Liver (tissue), 9 donors: ENCODE measurements around the gene PNPLA3. TPM values are rescaled to one million over a fixed set of nuclear protein-coding genes. Genes with fewer than 3 reads are reported as not detected.

Experiments
- DNase-seq: peaks from one replicate; pipeline ENCODE4 v3.0.0-alpha.2; 2017; ENCODE audit warnings: low spot score
- H3K27ac ChIP-seq, 2 donors: one replicate each; pipeline ENCODE4 v1.7.0; 2013; ENCODE audit warnings: inconsistent platforms in 2 of 2, low read length in 2 of 2, control low read depth in 1 of 2, low read depth in 1 of 2, mild to moderate bottlenecking in 1 of 2
- H3K27me3 ChIP-seq, 4 donors: one replicate each; pipeline versions ENCODE4 v1.6.1 to v1.7.0; 2013; ENCODE audit warnings: low read length in 3 of 4, inconsistent platforms in 1 of 4, mild to moderate bottlenecking in 1 of 4, moderate library complexity in 1 of 4; ENCODE audit not compliant: control insufficient read depth in 4 of 4, insufficient read depth in 4 of 4
- H3K36me3 ChIP-seq, 4 donors: one replicate each; pipeline versions ENCODE4 v1.6.1 to v1.7.0; 2013; ENCODE audit warnings: low read length in 3 of 4, mild to moderate bottlenecking in 3 of 4, low read depth in 1 of 4, moderate library complexity in 1 of 4; ENCODE audit not compliant: control insufficient read depth in 4 of 4, insufficient read depth in 3 of 4
- H3K4me1 ChIP-seq, 4 donors: one replicate each; pipeline versions ENCODE4 v1.6.1 to v1.7.0; 2013; ENCODE audit warnings: low read length in 3 of 4, mild to moderate bottlenecking in 3 of 4, moderate library complexity in 1 of 4; ENCODE audit not compliant: control insufficient read depth in 4 of 4, insufficient read depth in 4 of 4
- H3K4me3 ChIP-seq, 3 donors: one replicate each; pipeline versions ENCODE4 v1.6.1 to v1.7.0; 2013; ENCODE audit warnings: low read length in 3 of 3, control low read depth in 1 of 3, low read depth in 1 of 3, mild to moderate bottlenecking in 1 of 3
- H3K9ac ChIP-seq, 2 donors: one replicate each; pipeline ENCODE4 v1.7.0; 2013; ENCODE audit warnings: low read length in 2 of 2, mild to moderate bottlenecking in 2 of 2, moderate library complexity in 2 of 2, control low read depth in 1 of 2, low read depth in 1 of 2
- H3K9me3 ChIP-seq, 4 donors: one replicate each; pipeline versions ENCODE4 v1.6.1 to v1.7.0; 2013; ENCODE audit warnings: low read length in 3 of 4; ENCODE audit not compliant: control insufficient read depth in 4 of 4
- EGR1 ChIP-seq, 2 donors: IDR thresholded peaks; 2 replicates each; pipeline ENCODE4 v1.6.1; 2016 to 2018; ENCODE audit warnings: antibody characterized with exemption in 2 of 2, low read depth in 2 of 2
- FOXA1 ChIP-seq: IDR thresholded peaks from 2 replicates; pipeline ENCODE4 v1.6.1; 2016; ENCODE audit warnings: antibody characterized with exemption
- FOXA2 ChIP-seq: IDR thresholded peaks from 2 replicates; pipeline ENCODE4 v1.6.1; 2016; ENCODE audit warnings: antibody characterized with exemption
- GABPA ChIP-seq, 2 donors: IDR thresholded peaks in 1 of 2; conservative IDR thresholded peaks in 1 of 2; 2 replicates each; pipeline ENCODE4 v1.6.1; 2016; ENCODE audit warnings: antibody characterized with exemption in 2 of 2, mild to moderate bottlenecking in 1 of 2, moderate library complexity in 1 of 2
- HNF4A ChIP-seq, 2 donors: conservative IDR thresholded peaks; 2 replicates each; pipeline ENCODE4 v1.6.1; 2016; ENCODE audit warnings: antibody characterized with exemption in 2 of 2, mild to moderate bottlenecking in 2 of 2
- HNF4G ChIP-seq: IDR thresholded peaks from 2 replicates; pipeline ENCODE4 v1.6.1; 2016; ENCODE audit warnings: antibody characterized with exemption
- JUND ChIP-seq, 2 donors: IDR thresholded peaks; 2 replicates each; pipeline ENCODE4 v1.6.1; 2016; ENCODE audit warnings: antibody characterized with exemption in 2 of 2
- MAX ChIP-seq: IDR thresholded peaks from 2 replicates; pipeline ENCODE4 v1.6.1; 2016; ENCODE audit warnings: antibody characterized with exemption
- NR2F2 ChIP-seq: IDR thresholded peaks from 2 replicates; pipeline ENCODE4 v1.6.1; 2016; ENCODE audit warnings: antibody characterized with exemption
- RAD21 ChIP-seq, 2 donors: IDR thresholded peaks; 2 replicates each; pipeline ENCODE4 v1.6.1; 2016; ENCODE audit warnings: antibody characterized with exemption in 2 of 2, mild to moderate bottlenecking in 2 of 2
- REST ChIP-seq: IDR thresholded peaks from 2 replicates; pipeline ENCODE4 v1.6.1; 2016; ENCODE audit warnings: antibody characterized with exemption, mild to moderate bottlenecking
- RXRA ChIP-seq, 2 donors: IDR thresholded peaks; 2 replicates each; pipeline ENCODE4 v1.6.1; 2017 to 2018; ENCODE audit warnings: antibody characterized with exemption in 2 of 2, mild to moderate bottlenecking in 1 of 2
- SP1 ChIP-seq: IDR thresholded peaks from 2 replicates; pipeline ENCODE4 v1.6.1; 2018; ENCODE audit warnings: antibody characterized with exemption, mild to moderate bottlenecking
- TAF1 ChIP-seq: conservative IDR thresholded peaks from 2 replicates; pipeline ENCODE4 v1.6.1; 2016; ENCODE audit warnings: antibody characterized with exemption, mild to moderate bottlenecking
- YY1 ChIP-seq: IDR thresholded peaks from 2 replicates; pipeline ENCODE4 v1.6.1; 2016; ENCODE audit warnings: antibody characterized with exemption, mild to moderate bottlenecking
- ZBTB33 ChIP-seq: IDR thresholded peaks from 2 replicates; pipeline ENCODE4 v1.6.1; 2016; ENCODE audit warnings: antibody characterized with exemption
- WGBS: extraction: QIAGEN DNeasy Blood & Tissue Kit; methylation state at CpG from one replicate; pipeline ENCODE4 v1.1.7; 2013; 5-methylcytosine and 5-hydroxymethylcytosine counted together
- polyA plus RNA-seq, 2 donors: library from polyadenylated mRNA; stranded (reverse) in 1 of 2; unstranded in 1 of 2; fragments of 200-250 nt in 1 of 2; fragments of >200 nt in 1 of 2; fragmentation: Nextera tagmentation in 1 of 2; extraction: Ambion mirVana in 1 of 2; gene quantifications; one replicate each; pipeline versions ENCODE4 v1.2.1 to v1.2.3, GENCODE V29; 2013 to 2015
- total RNA-seq, 2 donors: library from RNA; depleted of rRNA; stranded (reverse); fragments of >200 nt; gene quantifications; one replicate each; pipeline ENCODE4 v1.2.3, GENCODE V29; 2014
- TF ChIP-seq, protein P1 (sequence below): fragments of 150-350 bp; IDR thresholded peaks from 2 replicates; pipeline ENCODE4 v1.5.1; 2017; ENCODE audit warnings: improper control_type of control experiment, low read depth, low read length; ENCODE audit not compliant: missing input control
- TF ChIP-seq, protein P2 (sequence below): IDR thresholded peaks from 2 replicates; pipeline ENCODE4 v1.6.1; 2016; ENCODE audit warnings: antibody characterized with exemption
- donor health status: healthy.
- donor health status: healthy.
- donor health status: healthy.
- donor health status: healthy.
- donor health status: healthy.

The PNPLA3 gene
- total and polyA plus RNA-seq, 4 donors, result 15.9 to 59.1 (median 24.8) TPM

DNA sequence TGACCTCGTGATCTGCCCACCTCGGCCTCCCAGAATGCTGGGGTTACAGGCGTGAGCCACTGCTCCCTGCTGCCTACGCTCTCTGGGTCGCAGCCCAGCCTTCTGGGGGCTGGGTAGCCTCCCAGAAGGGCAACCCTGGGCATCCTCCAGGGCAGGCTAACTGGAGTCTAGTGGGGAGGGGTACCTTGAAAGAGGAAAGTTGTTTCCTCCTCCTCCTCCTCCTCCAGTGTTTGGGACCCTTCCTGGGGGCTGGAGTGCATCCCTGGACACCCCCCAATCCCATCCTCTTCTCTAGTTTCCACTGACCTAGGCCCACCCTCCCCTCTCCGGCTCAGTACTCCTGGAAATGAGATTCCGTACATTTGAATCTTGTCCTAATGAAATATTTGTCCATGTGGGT, 1.3 kb downstream of the PNPLA3 start:
- 31% methylated on average over 7 of the region's 7 CpGs for WGBS
- no peak for TF ChIP-seq JUND (IDR thresholded peaks at IDR 0.05)
- no peak for TF ChIP-seq MAX
- no peak for TF ChIP-seq FOXA2
- no peak for TF ChIP-seq TAF1
- no peak for TF ChIP-seq YY1
- no peak for TF ChIP-seq REST
- no peak for TF ChIP-seq HNF4A (conservative IDR thresholded peaks at IDR 0.05)
- no peak for TF ChIP-seq HNF4G
- Histone ChIP-seq H3K4me3 (peak overlapping the region; percentile 46 to 85 (median 77)), H3K9ac (peak overlapping the region; percentile 49 to 77), H3K27ac (peak overlapping the region; percentile 94 to 95), H3K4me1 (peaks cover 11 to 48% (median 42%) of the 10 kb centered on the region in 4 donors), H3K9me3 (no peaks in the 10 kb centered on the region), H3K36me3 (peaks cover 0 to 5% (median 4%) of the 10 kb centered on the region in 4 donors), H3K27me3 (no peaks in the 10 kb centered on the region)
- DNase-seq, result no peak

DNA sequence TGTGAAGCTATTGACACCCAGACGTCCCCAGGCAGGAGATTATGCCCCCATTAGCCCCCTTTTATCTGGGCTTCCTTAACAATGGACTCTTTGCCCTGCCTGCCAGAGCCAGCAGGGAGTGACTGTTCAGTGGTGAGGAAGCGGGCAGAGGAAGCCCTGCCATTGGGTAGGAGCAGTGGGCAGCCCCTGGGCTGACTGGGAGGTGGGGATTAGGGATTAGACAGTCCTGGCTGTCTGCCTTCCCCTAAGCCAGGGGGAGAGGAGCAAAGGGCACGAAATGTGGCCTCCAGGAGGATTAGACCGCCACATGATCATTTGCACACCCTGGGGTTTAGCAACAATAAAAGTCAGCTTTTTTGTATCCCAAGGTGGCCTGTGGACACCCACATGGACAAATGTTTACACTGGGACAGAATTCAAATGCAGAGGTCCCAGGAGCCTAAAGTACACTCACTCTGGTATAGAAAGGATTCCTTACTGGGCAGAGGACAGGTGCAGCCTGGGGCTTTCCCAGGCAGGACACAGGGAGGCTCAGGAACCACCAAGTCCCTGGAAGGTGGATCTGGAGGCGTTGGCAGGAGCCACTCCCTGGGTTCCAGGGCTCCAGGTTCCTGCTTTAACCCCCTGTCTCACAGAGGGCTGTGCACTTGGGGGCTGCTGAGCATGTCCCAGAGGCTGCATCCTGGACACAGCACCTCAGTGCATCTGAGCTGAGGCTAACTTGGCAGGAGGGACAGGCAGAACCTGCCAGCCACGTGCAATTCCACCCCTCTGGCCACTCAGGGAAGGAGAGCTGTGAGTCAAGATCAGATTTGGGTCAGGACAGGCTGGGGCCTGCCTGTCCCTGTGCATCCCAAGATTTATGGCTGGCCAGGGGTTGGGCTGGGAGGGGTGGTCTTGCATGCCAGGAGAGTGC, 2.1 kb downstream of the PNPLA3 start:
- H3K27ac ChIP-seq, result peak overlapping the region; percentile 94 to 95
- H3K27me3 ChIP-seq, result no peaks in the 10 kb centered on the region
- H3K36me3 ChIP-seq, result peaks cover 0 to 12% (median 9%) of the 10 kb centered on the region in 4 donors
- no peaks in the 10 kb centered on the region for H3K9me3 ChIP-seq
- H3K9ac ChIP-seq, result peak overlapping the region; percentile 49 to 77
- 21% methylated on average over 6 of the region's 6 CpGs for WGBS
- DNase-seq, result peak; percentile 63
- H3K4me3 ChIP-seq, result peak overlapping the region; percentile 46 to 85 (median 77)
- peak; percentile 92 for TF ChIP-seq FOXA1
- TF ChIP-seq REST, result peak; percentile 91
- peak in 1 of 2 donors; percentile 82 for TF ChIP-seq EGR1 (IDR thresholded peaks at IDR 0.05; ENCODE audit: low read depth in 2 of 2)
- peak; percentile 80 for TF ChIP-seq TAF1
- TF ChIP-seq ZBTB33, result peak; percentile 96
- TF ChIP-seq HNF4G, result peak; percentile 84
- TF ChIP-seq RXRA (IDR thresholded peaks at IDR 0.05), result peak; percentile 84 to 98
- peak; percentile 45 for TF ChIP-seq NR2F2
- TF ChIP-seq, protein P1, sequence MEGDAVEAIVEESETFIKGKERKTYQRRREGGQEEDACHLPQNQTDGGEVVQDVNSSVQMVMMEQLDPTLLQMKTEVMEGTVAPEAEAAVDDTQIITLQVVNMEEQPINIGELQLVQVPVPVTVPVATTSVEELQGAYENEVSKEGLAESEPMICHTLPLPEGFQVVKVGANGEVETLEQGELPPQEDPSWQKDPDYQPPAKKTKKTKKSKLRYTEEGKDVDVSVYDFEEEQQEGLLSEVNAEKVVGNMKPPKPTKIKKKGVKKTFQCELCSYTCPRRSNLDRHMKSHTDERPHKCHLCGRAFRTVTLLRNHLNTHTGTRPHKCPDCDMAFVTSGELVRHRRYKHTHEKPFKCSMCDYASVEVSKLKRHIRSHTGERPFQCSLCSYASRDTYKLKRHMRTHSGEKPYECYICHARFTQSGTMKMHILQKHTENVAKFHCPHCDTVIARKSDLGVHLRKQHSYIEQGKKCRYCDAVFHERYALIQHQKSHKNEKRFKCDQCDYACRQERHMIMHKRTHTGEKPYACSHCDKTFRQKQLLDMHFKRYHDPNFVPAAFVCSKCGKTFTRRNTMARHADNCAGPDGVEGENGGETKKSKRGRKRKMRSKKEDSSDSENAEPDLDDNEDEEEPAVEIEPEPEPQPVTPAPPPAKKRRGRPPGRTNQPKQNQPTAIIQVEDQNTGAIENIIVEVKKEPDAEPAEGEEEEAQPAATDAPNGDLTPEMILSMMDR, result no peak
- TF ChIP-seq YY1, result peak; percentile 95
- TF ChIP-seq JUND (IDR thresholded peaks at IDR 0.05), result peak; percentile 39 to 88
- peak in 1 of 2 donors; percentile 58 for TF ChIP-seq GABPA (IDR thresholded peaks at IDR 0.05 in 1 of 2, conservative IDR thresholded peaks at IDR 0.05 in 1 of 2)
- TF ChIP-seq HNF4A (conservative IDR thresholded peaks at IDR 0.05), result peak; percentile 91 to 97
- TF ChIP-seq FOXA2, result peak; percentile 73
- TF ChIP-seq MAX, result peak; percentile 97
- TF ChIP-seq, protein P2, sequence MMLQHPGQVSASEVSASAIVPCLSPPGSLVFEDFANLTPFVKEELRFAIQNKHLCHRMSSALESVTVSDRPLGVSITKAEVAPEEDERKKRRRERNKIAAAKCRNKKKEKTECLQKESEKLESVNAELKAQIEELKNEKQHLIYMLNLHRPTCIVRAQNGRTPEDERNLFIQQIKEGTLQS, result peak; percentile 26
- TF ChIP-seq RAD21 (IDR thresholded peaks at IDR 0.05), result peak; percentile 24 to 40
- TF ChIP-seq SP1, result peak; percentile 92
- peaks cover 11 to 47% (median 42%) of the 10 kb centered on the region in 4 donors for H3K4me1 ChIP-seq
